Right lobe of liver (tissue), 4 donors: ENCODE measurements around the gene DOCK2.

ENCODE experiments used
- CTCF ChIP-seq, 4 donors: fragments of 200-600 bp in 3 of 4; fragments of 450-650 bp in 1 of 4; IDR thresholded peaks; one replicate each; pipeline versions ENCODE4 v1.5.1 to v1.8.0; 2016 to 2022; ENCODE audit warnings: antibody characterized with exemption in 4 of 4, mild to moderate bottlenecking in 2 of 4
- POLR2A ChIP-seq: fragments of 450-650 bp; IDR thresholded peaks from one replicate; pipeline ENCODE4 v1.6.1; 2017; ENCODE audit warnings: antibody characterized with exemption, mild to moderate bottlenecking
- donor health status: DM: no; HTN: no; CAD: no.
- donor health status: DM: no; HTN: no; CAD: no.
- donor health status: DM: no; HTN: yes; CAD: no.

GRCh38 chr5:170082701-170083100, 445.6 kb downstream of the DOCK2 start:
- no peak for TF ChIP-seq CTCF (IDR thresholded peaks at IDR 0.05)
- no peak for TF ChIP-seq POLR2A
